ENCODE data around the gene HTR5A.

Gene HTR5A

DNA sequence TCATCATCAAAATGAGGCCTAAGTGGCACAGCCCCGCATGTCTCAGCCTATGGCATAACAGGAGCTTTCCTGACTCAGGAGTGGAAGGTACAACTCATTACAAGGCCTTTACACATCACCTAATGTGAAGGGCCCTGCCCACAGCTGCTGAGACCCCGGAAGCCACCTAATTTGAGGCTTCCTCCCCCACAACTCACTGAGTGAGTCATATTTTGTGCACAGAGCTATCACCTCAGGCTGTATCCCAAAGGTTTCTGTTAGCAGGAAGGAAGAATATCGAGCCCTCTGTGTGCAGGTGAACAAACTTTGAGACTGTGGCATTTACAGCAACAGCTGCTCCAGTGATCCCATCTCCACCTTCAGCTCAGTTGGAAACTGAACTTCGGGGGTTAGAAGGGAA, 20.6 kb downstream of the HTR5A start:
- no peak for DNase-seq (ENCODE audit: low spot score)

DNA sequence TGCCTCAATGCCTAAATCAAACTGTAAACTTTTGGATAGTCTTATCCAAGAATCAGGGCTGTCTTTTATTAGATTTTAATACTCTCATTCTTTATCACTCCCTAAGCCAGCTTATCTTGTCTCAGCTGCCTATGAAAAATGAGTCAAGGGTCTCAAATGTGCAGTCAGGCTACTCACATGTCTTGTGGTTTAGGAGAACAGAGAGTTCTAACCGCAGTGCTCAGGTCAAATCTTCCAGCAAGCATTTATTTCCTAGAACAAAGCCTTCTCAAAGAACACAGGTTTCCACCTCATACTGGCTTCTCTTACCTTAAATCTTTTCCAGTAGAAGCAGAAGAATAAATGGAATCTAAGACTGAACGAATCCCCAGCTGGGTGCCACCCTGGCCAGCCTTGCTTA, 23.5 kb downstream of the HTR5A start:
- DNase-seq (ENCODE audit: low spot score) = no peak

DNA sequence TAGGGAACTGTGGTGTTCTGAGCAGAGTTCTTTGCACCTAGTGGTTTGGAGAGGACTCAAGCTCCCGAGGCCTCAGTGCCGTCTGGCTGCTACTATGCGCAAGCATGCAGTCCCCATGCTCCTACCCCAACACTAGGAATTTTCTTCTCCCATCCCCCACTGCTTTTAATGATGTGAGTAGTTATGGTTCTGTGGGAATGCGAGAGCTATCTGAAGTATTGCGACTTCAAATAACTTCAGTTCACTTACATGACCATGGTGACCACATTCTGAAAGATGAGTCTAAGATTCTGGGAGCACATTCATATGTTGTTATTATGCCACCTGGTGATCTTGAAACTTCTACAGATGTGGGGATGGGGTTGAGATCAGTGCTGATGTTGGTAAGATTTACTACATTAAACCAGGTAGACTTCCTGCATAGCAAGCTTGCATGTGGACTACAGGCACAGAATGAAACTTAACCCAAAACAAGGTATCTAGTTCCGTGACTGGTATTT, 24.6 kb downstream of the HTR5A start:
- DNase-seq (ENCODE audit: low spot score) = no peak

DNA sequence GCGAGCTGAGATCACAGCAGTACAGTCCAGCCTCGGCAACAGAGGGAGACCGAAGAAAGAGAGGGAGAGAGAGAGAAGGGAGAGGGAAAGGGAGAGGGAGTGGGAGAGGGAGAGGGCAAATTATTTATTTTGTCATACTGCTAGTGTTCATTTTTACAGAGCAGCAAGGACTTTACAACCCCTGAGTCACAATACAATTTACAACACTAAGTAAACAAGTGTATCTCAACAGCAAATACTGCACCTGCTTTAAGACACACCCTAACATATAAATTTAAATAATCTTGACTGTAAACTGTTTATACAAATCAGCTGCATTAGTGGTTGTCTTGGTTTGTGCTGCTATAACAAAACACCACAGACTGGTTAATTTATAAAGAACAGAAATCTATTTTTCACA, 27.2 kb downstream of the HTR5A start:
- no peak for DNase-seq (ENCODE audit: low spot score)

DNA sequence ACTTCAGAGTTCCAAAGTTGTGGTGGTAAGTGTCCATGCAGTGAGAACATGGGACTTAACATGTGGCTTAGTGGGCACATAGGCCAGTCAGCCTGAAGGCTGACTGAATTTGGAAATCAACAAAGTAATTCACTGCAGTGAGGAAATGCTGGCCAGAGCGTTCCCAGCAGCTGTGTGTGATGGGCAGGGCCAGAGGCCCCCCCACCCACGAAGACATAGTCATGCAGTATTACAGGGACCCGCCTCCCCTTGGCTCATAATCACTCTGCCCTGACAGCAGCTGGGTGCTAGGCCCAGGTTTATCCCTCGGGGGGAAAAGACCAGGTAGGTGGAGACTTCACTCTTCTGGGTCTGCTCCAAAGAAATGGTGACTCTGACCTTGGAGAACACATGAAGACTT, 33.7 kb downstream of the HTR5A start:
- DNase-seq (ENCODE audit: low spot score) = no peak

DNA sequence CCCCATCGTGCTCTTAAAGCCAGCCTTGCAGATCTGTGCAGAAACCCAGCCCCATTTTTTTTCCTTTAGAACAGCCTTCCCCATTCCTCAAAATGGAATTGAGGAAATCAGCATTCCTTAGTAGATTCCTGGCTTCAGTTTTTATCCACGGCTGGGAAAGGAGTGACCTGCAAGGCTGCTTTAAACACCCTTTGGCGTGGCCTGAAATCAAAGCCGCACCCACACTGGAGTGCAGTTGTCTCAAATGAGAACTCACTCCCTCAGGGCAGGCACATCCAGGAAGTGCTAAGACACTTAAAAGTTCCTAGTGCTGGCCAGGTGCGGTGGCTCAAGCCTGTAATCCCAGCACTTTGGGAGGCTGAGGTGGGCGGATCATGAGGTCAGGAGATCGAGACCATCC, 34.8 kb downstream of the HTR5A start:
- DNase-seq (ENCODE audit: low spot score) = no peak

DNA sequence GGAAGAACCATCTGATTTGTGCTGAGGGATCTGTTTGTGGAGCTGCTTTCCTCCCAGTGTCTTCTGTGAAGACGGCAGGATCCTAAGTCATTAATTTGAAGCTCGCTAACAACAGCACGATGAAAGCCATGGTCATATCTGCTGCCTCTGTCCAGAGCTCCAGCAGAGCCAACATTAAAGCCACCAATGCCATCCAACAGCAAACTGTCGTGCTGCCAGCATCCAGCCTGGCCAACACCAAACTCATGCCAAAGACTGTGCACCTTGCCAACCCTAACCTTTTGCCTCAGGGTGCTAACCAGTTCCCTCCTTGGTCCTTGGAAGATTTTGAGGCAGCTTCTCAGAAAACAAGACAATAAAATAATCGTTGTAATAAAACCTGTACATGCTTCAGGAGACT, 36.2 kb downstream of the HTR5A start:
- no peak for DNase-seq (ENCODE audit: low spot score)

DNA sequence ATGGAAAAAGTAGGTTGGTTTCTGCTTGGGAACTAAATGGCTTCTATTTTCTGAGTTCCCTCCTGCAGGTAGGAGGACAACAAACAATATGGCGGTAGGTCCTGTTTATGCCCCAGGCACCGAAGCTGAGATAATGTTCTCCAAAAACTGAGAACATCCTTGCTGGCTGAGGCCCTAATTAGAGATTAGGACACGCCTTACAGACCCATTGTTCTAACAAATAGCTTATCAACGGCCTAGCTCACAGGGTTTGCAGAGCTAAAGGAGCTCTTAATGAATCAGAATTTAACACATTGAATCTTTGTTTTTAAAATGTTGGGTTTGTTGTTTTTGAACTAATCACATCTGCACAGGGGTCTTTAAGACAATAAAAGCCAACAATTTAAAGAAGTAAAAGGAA, 37.0 kb downstream of the HTR5A start:
- DNase-seq (ENCODE audit: low spot score) = no peak

DNA sequence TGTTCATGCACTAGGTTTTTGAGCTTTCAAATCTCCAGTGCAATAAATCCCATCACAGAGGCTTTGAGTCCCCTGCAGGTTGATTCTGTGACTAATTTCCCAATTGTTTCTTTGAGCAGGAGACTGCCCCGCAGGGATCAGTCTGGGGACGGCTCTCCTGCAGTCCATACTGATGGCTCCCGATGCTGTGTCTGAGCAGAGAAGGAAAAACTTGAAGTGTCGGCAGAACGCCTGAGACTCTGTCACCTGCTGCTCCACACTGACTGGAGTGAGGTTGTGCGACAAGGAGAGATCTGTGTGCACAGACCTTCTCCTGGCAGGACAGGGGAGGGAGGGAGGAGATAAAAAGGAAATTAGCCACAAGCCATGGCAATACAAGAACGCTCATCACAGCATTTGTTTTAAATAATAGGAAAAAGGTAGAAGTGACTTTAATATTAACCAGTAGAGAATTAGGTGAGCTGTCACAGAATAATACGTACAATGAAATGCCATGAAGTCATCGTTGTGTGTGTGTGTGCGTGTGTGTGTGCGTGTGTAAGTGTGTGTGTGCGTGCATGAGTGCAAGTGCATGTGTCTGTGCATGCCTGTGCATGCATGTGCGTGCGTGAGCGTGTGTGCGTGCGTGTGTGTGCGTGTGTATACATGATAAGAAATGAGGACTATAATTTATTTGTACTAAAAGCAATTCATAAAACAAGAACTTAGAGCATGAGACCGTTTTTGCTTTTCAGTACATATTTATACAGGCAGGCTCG, 38.2 kb downstream of the HTR5A start:
- no peak for DNase-seq (ENCODE audit: low spot score)

DNA sequence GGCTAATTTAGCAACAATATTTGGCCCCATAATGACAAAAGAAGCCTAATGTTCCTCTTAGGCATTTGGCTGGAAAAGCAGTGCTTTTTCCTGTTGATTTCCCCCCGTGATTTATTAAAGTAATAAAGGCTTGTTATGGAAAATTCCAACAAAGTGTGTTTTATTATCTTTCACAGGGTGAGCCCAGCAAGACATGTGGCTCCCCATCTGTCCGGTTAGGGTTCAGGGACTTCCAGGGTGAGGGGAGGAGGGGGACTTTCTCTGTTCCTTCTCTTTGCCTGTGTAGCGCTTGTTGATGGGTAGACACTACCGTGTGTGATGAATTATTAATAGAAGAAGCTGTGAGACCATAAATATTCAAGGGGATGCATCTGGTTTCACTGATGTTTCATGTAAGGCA, 39.0 kb downstream of the HTR5A start:
- DNase-seq (ENCODE audit: low spot score) = no peak

DNA sequence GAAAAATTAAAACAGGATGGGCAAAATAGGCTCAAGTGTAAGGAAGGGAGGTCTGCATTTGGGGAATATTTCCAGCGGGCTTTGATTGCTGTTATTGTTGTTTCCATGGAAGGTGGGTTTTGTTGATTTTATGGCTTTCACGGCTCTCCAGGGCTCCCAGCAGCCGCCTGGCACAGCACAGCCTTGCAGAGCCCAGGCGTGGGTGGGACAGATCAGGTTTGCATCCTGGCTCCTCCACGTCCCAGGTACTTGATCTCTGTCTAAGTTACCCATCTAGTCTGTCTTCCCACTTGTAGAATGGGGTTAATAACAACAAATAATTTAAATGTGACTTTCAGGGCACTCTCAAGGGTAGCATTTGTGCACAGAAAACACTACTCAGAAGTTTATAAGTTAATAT, 45.2 kb downstream of the HTR5A start:
- no peak for DNase-seq (ENCODE audit: low spot score)

DNA sequence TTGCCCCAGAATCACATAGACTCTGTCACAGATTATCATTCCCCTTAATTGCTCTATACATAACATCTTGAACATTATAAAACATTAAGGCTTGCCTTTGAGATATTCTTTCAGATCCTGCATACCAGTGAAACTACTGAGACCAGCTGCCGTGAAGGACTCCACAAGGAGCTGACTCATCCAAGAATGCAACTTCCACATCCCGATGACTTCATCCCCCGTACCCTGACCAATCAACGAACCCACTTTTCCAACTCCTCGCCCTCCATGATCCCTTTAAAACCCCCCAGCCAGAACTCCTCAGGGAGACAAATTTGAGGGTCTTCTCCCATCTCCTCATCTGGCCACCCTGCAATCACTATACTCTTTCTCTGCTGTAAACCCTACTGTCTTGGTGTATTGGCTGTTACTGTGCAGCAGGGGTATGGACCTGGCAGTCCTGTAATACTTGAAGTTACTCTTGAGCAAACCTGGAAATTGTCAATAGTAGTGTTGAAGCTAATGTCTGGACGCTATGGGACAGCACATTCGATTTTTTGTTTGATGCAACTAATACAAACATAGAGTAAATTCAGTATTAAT, 49.8 kb downstream of the HTR5A start:
- no peak for DNase-seq (ENCODE audit: low spot score)

DNA sequence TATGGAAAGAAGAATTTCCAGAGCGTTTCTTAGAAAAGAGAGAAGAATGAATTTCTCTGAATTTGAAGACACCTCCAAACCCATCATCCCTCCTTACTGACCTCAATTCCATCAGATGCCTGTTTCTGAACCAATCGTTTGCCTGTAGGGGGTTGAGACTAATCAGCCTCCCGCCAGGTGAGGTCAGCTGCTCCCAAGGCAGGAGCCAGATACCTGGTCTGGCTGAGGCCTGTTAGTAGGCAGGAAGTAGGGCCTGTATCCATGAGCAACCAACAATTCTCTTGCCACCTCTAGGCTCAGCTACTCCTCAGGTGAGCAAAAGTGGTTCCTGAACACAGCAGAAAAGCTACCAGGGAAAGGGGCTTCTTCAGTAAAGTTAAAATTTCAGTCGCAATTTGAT, 50.3 kb downstream of the HTR5A start:
- DNase-seq (ENCODE audit: low spot score) = no peak

DNA sequence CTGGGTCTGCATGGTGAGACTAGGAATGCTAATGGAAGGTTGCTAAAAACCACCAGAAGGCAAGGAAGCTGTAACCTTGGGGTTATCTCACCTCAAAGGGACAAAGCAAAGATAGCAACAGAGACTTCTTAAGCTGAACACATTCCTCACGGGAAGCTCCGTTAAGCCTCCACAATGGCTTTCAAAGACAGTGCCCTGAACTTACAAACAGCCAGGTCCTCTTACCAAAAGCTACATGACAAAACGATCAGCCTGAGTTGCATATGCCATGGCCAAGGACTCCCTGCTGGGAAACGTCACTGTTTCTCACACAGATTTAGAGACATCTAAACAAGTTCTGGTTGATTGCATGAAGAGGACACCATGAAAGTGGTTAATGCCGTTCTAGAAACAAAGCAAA, 52.7 kb downstream of the HTR5A start:
- DNase-seq (ENCODE audit: low spot score) = no peak

DNA sequence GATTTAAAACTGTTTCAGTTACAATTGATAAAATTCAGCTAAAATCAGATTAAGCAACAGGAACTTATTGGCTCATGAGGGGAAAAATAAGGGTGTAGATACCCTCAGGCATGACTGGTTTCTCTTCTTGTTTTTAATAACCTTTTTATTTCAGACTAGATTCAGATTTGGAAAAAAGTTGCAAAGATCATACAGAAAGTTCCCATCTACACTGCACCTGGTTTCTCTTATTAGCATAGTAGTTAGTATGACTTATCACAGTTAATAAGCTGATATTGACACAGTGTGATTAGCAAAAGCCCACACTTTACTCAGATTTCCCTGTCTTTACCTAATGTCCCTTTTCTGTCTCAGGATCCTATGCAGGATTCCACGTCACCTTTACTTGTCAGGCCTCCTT, 53.3 kb downstream of the HTR5A start:
- DNase-seq (ENCODE audit: low spot score) = no peak

DNA sequence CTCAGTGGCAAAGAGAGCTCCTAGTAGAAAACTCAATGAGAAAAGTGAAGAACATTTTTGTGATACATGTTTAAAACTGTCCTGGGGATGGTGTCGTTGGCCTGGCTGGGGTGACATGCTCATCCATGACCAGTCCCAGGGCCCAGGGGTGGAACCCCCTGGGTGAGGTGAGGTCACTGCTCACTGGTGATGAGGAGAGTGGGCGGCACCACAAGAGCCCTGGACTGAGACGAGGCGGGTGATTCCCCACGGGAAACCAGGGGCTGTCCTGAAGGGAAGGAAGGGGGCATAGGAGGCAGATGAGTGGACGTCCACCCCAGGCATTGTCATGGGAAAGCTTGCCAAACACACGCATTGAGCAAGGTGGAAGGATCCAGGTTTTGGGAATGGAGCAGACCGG, 54.6 kb downstream of the HTR5A start:
- no peak for DNase-seq (ENCODE audit: low spot score)

DNA sequence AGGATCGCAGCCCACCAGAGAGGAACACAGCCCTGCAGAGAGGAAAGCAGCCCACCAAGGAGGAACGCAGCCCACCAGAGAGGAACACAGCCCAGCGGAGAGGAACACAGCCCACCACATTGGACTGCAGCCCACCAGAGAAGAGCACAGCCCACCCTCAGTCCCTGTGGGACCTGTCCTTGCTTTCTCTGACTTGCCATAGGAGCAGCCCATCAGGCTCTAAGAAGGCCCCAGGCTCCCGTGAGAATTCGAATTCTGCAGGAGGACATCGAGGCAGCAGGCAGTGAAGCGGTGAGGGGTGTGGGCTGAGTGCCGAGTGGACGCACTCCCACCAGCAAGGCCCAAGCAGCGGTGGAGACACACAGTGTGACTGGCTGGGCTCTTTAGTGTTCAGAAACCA, 59.1 kb downstream of the HTR5A start:
- DNase-seq (ENCODE audit: low spot score) = no peak

DNA sequence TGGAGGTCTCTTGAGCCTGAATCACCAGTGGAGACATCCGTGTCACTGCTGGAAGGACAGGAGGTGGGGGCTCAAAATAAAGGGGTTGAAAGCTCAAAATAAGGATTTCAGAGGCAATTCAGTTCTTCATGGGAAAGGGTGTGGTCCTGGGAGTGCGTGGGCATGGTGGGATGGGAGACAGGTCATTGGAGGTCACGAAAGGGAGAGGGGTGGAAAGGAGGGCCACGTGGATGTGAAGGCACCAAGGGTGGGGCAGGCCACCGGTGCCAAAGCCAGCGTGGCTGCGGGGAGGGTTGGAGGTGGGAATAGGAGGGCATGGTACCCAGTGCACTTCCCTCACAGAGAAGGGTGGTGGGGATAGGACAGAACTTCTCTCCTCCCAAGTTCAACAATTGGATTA, 59.7 kb downstream of the HTR5A start:
- no peak for DNase-seq (ENCODE audit: low spot score)

DNA sequence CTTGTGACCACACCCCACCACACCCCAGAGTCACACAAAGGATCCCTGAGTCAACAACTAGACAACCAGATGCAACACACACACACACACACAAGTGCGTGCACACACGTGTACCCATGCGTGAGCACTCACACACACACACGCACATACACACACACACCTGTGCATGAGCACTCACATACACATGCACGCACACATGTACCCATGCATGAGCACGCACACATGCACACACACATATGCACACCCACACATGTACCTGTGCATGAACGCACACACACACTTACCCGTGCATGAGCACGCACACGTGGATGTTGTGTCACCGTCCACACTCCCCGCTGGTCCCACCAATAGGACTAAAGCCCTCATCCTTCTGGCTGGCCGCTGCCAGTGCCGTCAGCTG, 60.4 kb downstream of the HTR5A start:
- no peak for DNase-seq (ENCODE audit: low spot score)

DNA sequence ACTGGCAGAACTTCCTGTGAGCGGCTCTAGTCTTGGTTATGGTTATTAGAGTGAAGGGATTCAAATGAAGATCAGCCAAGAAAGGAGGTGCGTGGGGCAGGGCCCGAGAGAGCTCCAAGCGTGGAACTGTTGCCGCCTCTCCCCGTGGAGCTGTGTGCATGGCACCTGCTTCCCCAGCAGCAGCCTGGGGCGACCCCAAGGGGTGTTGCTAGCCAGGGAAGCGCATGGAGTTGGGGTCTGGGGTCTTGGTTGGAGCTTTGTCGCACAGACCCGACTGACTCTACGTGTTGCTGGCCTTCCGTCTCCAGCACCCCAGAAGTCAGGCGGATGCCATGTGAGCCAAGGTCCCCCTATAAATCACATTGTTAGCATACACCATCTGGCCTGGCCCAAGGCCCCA, 61.0 kb downstream of the HTR5A start:
- DNase-seq (ENCODE audit: low spot score) = no peak

DNA sequence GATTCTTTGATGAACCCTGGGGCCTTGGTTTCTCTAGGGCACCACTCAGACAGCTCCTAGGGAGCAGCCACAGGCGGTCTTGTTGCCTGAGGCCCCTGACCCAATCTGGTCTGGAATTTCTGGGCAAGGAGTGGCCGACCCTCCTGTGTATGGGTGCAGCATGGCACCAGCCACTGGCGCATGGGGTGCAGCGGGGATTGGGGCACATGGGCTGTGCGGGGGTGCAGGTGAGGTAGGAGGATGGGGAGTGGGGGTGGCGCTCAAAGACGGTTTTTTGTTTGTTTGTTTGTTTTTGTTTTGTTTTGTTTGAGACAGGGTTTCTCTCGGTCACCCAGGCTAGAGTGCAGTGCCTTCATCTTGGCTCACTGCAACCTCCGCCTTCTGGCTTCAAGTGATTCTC, 62.3 kb downstream of the HTR5A start:
- DNase-seq (ENCODE audit: low spot score) = no peak

DNA sequence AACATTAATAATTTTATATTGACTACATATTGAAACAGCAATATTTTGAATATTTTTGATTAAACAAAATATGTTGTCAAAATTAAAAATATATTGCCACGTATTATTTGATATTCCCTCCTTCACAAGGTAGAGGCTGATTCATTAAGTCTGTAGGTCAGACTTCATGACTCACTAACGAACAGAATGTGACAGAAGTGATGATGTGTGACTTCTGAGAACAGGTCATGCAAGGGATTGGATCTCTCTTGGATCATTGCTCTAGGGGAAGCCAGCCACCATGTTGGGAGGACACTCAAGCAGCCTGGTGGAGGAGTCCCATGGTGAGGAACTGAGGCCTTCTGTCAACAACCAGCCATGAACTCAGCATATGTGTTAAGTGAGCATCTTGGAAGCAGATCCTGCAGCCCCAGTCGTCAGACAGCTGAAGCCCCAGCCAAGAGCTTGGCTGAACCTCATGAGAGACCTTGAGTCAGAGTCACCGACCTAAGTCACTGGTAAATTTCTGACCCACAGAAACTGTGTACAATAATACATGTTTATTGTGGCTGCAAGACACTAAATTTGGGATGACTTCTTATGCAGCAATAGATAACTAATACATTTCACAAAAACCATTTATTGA, 66.6 kb downstream of the HTR5A start:
- no peak for DNase-seq (ENCODE audit: low spot score)

Measured in kidney capillary endothelial cell (primary cell).